K562 (cell line): Measurements from ENCODE around the gene SLC17A9. TPM values are rescaled to one million over a fixed set of nuclear protein-coding genes. Genes with fewer than 3 reads are reported as not detected.
A peak's percentile ranks its signal among the peaks of the same experiment; 100 is the strongest.

Source experiments
- ATAC-seq: fragments of 200-7000 bp; cut with Tn5 transposase; 3 replicates; pipeline ENCODE4 v1.9.1; 2020; ENCODE audit warnings: moderate library complexity
- BruUV-seq: library from RNA; stranded (reverse); fragments of 400-500 nt; replicated peaks from 2 replicates; lab custom pipeline; 2021; lab: Mats Ljungman, UMichigan
- CTCF ChIA-PET: fragments of 300-600 bp; formaldehyde crosslinking; extraction: SDS; loops from one replicate; lab custom pipeline; 2021; ENCODE audit warnings: low intra/inter-chr PET ratio; lab: Yijun Ruan, JAX
- POLR2A ChIA-PET: fragments of 300-600, 350-650 bp; sonication (Branson Sonifier 250); formaldehyde crosslinking; extraction: SDS; loops from one replicate; lab custom pipeline; 2021; ENCODE audit warnings: antibody characterized with exemption, inconsistent platforms; lab: Yijun Ruan, JAX
- DNase-seq, 4 experiments: peaks; one replicate each; pipeline versions ENCODE4 v3.0.0 to v3.0.0-alpha.2; 2011 to 2018; ENCODE audit warnings: low spot score in 3 of 4, mixed read lengths in 3 of 4; ENCODE audit errors: extremely low read depth in 1 of 4
- FAIRE-seq: peaks from 2 replicates; lab custom pipeline; 2011; peaks lifted over from hg19 to GRCh38; lab: Jason Lieb, UNC
- H2AFZ ChIP-seq: 2 replicates; pipeline ENCODE4 v1.6.0; 2011; ENCODE audit warnings: low read depth, low read length, control low read depth, inconsistent platforms
- H3K27ac ChIP-seq: fragments of 200-600 bp; 3 replicates; pipeline ENCODE4 v1.8.0; 2011; ENCODE audit warnings: low read depth, mild to moderate bottlenecking, control low read depth, inconsistent platforms, low read length, moderate library complexity, mixed read lengths; ENCODE audit errors: extremely low read depth
- H3K27me3 ChIP-seq, 2 experiments: fragments of 300-600 bp in 1 of 2; 2 replicates in 1 of 2; 3 replicates in 1 of 2; pipeline versions ENCODE4 v1.6.0 to v1.8.0; 2011; ENCODE audit warnings: inconsistent platforms in 2 of 2, low read length in 2 of 2, mild to moderate bottlenecking in 1 of 2, mixed read lengths in 1 of 2, moderate library complexity in 1 of 2; ENCODE audit not compliant: control insufficient read depth in 2 of 2, insufficient read depth in 2 of 2
- H3K36me3 ChIP-seq: fragments of 300-600 bp; 3 replicates; pipeline ENCODE4 v1.8.0; 2011; ENCODE audit warnings: mild to moderate bottlenecking, low read length, inconsistent platforms; ENCODE audit not compliant: control insufficient read depth, insufficient read depth
- H3K4me1 ChIP-seq, 2 experiments: fragments of 200-600 bp in 1 of 2; replicated peaks in 1 of 2; 2 replicates in 1 of 2; 3 replicates in 1 of 2; pipeline versions ENCODE4 v1.5.1 to v1.8.0; 2011; ENCODE audit warnings: inconsistent platforms in 2 of 2, low read length in 2 of 2, mild to moderate bottlenecking in 1 of 2, mixed read lengths in 1 of 2, moderate library complexity in 1 of 2; ENCODE audit not compliant: control insufficient read depth in 2 of 2, insufficient read depth in 2 of 2
- H3K4me2 ChIP-seq: 2 replicates; pipeline ENCODE4 v1.6.1; 2011; ENCODE audit warnings: low read length, control low read depth, inconsistent platforms, mixed read lengths; ENCODE audit not compliant: insufficient read depth
- H3K4me3 ChIP-seq: fragments of 200-600 bp; sonication (generic), shearing (Covaris generic); 2 replicates; pipeline ENCODE4 v1.5.1; 2016; ENCODE audit warnings: control low read depth, inconsistent platforms
- H3K79me2 ChIP-seq: fragments of 200-600 bp; 3 replicates; pipeline ENCODE4 v1.8.0; 2011; ENCODE audit warnings: low read length, inconsistent platforms; ENCODE audit not compliant: control insufficient read depth, insufficient read depth
- H3K9ac ChIP-seq, 2 experiments: 2 replicates each; pipeline versions ENCODE4 v1.6.0 to v1.6.1; 2011; ENCODE audit warnings: low read depth in 2 of 2, low read length in 2 of 2, control low read depth in 1 of 2, inconsistent platforms in 1 of 2, mild to moderate bottlenecking in 1 of 2, mixed read lengths in 1 of 2; ENCODE audit not compliant: insufficient read depth in 1 of 2
- H3K9me1 ChIP-seq: one replicate; pipeline ENCODE4 v1.6.0; 2011; ENCODE audit warnings: inconsistent platforms, mild to moderate bottlenecking, low read length, moderate library complexity; ENCODE audit not compliant: control insufficient read depth, insufficient read depth
- H3K9me3 ChIP-seq: replicated peaks from 2 replicates; pipeline ENCODE4 v1.5.1; 2011; ENCODE audit warnings: low read depth, low read length, inconsistent platforms; ENCODE audit not compliant: control insufficient read depth, insufficient read depth
- H4K20me1 ChIP-seq: replicated peaks from 2 replicates; pipeline ENCODE4 v1.6.1; 2011; ENCODE audit warnings: low read length, inconsistent platforms, mixed read lengths; ENCODE audit not compliant: control insufficient read depth, insufficient read depth
- ATF1 ChIP-seq, 2 experiments: fragments of 450-650 bp in 1 of 2; IDR thresholded peaks; 2 replicates each; pipeline ENCODE4 v1.6.1; 2016; ENCODE audit warnings: missing compliant biosample characterization in 1 of 2, missing genetic modification characterization in 1 of 2
- ERF ChIP-seq: fragments of 450-650 bp; formaldehyde crosslinking; IDR thresholded peaks from 2 replicates; pipeline ENCODE4 v1.4.0; 2020; ENCODE audit warnings: mild to moderate bottlenecking, mixed read lengths
- MAX ChIP-seq: sonication (generic); formaldehyde crosslinking; IDR thresholded peaks from 2 replicates; pipeline ENCODE4 v1.9.0; 2022; ENCODE audit warnings: mild to moderate bottlenecking, missing genetic modification reagents
- NCOA4 ChIP-seq: fragments of 450-650 bp; IDR thresholded peaks from 2 replicates; pipeline ENCODE4 v1.6.1; 2018; ENCODE audit warnings: mild to moderate bottlenecking; ENCODE audit not compliant: partially characterized antibody
- PHF8 ChIP-seq: fragments of 200-600 bp; sonication (generic); IDR thresholded peaks from 2 replicates; pipeline ENCODE4 v1.6.1; 2012; ENCODE audit warnings: mixed run types, mild to moderate bottlenecking, inconsistent platforms, low read length, moderate library complexity, borderline replicate concordance
- SIN3B ChIP-seq: fragments of 450-650 bp; IDR thresholded peaks from 2 replicates; pipeline ENCODE4 v1.6.1; 2017; ENCODE audit warnings: low read depth, mild to moderate bottlenecking, moderate library complexity
- SPI1 ChIP-seq: IDR thresholded peaks from 2 replicates; pipeline ENCODE4 v1.6.1; 2011; ENCODE audit warnings: low read depth, low read length, control low read depth, borderline replicate concordance
- ZBTB5 ChIP-seq: fragments of 450-650 bp; IDR thresholded peaks from 2 replicates; pipeline ENCODE4 v1.6.1; 2017; ENCODE audit warnings: antibody characterized with exemption
- ZFP36 ChIP-seq: fragments of 150-350 bp; IDR thresholded peaks from 2 replicates; pipeline ENCODE4 v1.6.1; 2018; ENCODE audit warnings: low read length, low read depth; ENCODE audit not compliant: partially characterized antibody
- WGBS: fragments of 100-300 bp; shearing (Covaris generic); methylation state at CpG from one replicate; pipeline ENCODE4 v1.1.6; 2016; ENCODE audit warnings: low coverage, mixed read lengths; ENCODE audit not compliant: insufficient coverage; ENCODE audit errors: missing lambda C conversion rate; 5-methylcytosine and 5-hydroxymethylcytosine counted together
- in situ Hi-C: fragments of 300-500 bp; cut with MboI; formaldehyde crosslinking; loops from 4 replicates; pipeline ENCODE4 v1.15.0; 2018; ENCODE audit warnings: inconsistent platforms, mixed read lengths
- intact Hi-C: fragments of 100-400 bp; cut with micrococcal nuclease; formaldehyde crosslinking; loops from 2 replicates; pipeline ENCODE4 v1.14.2; 2022
- polyA plus RNA-seq, 8 experiments: library from polyadenylated mRNA; depleted of rRNA in 4 of 8; stranded (reverse) in 5 of 8; unstranded in 3 of 8; fragments of >200 nt; fragmentation: Nextera tagmentation in 2 of 8; fragmentation: Illumina TruSeq in 1 of 8; extraction: Ambion mirVana in 2 of 8; extraction: Trizol in 1 of 8; gene quantifications; 2 replicates each; pipeline versions ENCODE4 v1.2.1 to v1.2.3, GENCODE V29; 2011 to 2014; ENCODE audit warnings: inconsistent platforms in 1 of 8, missing spikeins in 1 of 8
- total RNA-seq, 7 experiments: library from RNA; depleted of rRNA in 6 of 7; stranded (reverse); fragments of >200 nt in 6 of 7; fragmentation: Illumina TruSeq in 2 of 7; extraction: Trizol in 2 of 7; gene quantifications; 2 replicates each; pipeline versions ENCODE4 v1.2.1 to v1.2.3, GENCODE V29; 2011 to 2021; ENCODE audit warnings: low replicate concordance in 1 of 7
- TF ChIP-seq, protein P1 (sequence below), 2 experiments: fragments of 150-350 bp in 1 of 2; IDR thresholded peaks; 2 replicates each; pipeline ENCODE4 v1.6.1; 2012 to 2016; ENCODE audit warnings: low read depth in 2 of 2, low read length in 2 of 2, mild to moderate bottlenecking in 1 of 2, moderate library complexity in 1 of 2

Gene SLC17A9
- total and polyA plus RNA-seq, 9 of the 15 experiments (the other 6 are each of a cell fraction or from before 2014, with no cell fraction given): 0.04 to 0.31 TPM; not detected in 7

DNA sequence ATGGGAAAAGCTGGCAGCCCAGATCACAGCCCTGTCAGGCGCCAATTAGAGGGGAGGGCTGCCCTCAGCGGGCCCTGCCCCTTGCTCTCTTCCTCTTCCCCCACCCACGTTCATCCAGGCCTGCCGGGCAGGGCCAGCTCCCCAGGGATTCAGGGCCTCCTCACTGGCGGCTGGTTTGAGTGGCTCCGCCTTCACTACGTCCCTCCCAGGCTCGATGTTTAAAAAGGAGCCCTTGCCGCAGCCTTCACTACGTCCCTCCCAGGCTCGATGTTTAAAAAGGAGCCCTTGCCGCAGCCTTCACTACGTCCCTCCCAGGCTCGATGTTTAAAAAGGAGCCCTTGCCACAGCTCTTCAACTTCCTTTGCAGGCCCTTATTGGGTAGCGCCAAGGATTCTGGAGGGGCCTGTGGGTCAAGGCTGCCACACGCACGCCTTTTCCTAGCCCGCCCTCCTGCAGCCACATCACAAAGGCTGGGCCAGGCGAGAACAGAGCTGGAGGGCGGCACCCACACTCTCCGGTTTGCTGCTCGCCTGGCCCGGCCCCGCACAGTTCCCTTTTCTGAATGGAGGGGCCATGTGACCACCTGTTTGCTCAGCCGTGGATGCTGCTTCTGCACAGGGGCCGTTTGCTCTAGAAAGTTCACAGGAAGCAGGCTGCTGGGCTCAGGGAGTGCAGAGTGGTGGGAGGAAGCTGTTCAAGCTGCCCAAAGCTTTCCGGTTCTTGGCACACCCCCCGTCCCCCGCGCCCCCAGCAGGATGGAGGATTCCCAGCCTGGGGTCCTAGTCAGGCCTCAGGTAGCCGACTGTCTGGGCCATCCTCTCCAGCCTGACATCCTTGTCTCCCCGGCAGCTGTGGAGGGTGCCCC is 1.6 kb downstream of the SLC17A9 start:
- H3K27me3 ChIP-seq: peaks cover 13 to 37% of the 10 kb centered on the region in 2 experiments; a peak in 4 of 5 replicates
- ChIA-PET POLR2A (interaction anchor here (0.6 to 3.1 kb wide), 7 partner anchors 13 to 177 kb away, joined by 3 to 19 read pairs (median 4); partner anchors contain the start of gene GID8), CTCF (no interaction called here)
- H3K4me2 ChIP-seq: peak overlapping the region; percentile 9; the same call in 1 of the 2 replicates
- H3K4me1 ChIP-seq: peaks cover 3 to 40% of the 10 kb centered on the region in 2 experiments; a peak in 3 of 5 replicates
- in situ Hi-C loops (no loop called here), intact Hi-C loops (no loop called here)
- no TSS peak for BruUV-seq
- WGBS: 15% methylated on average over 31 of the region's 32 CpGs
- FAIRE-seq (no peak), ATAC-seq (peak; percentile 73), DNase-seq (peak in 2 of 4 experiments; percentile 48 to 50)
- H2AFZ ChIP-seq: peak overlapping the region; percentile 64; the same call in 1 of the 2 replicates
- no peak overlapping the region for H3K27ac ChIP-seq
- peaks cover 2% of the 10 kb centered on the region; the same call in 1 of the 2 replicates for H3K9me3 ChIP-seq
- H3K36me3 ChIP-seq: peaks cover 3% of the 10 kb centered on the region; the same call in 2 of the 3 replicates
- H3K4me3 ChIP-seq: no peak overlapping the region
- H3K9me1 ChIP-seq: no peaks in the 10 kb centered on the region
- H3K9ac ChIP-seq: peak overlapping the region in 1 of 2 experiments; percentile 70; a peak in 2 of 4 replicates
- H4K20me1 ChIP-seq: peaks cover 6% of the 10 kb centered on the region; the same call in 1 of the 2 replicates
- no peaks in the 10 kb centered on the region for H3K79me2 ChIP-seq
- TF ChIP-seq ATF1 (CRISPR knock-in tag; IDR thresholded peaks at IDR 0.05): no peak
- no peak for TF ChIP-seq ATF1 (tag; IDR thresholded peaks at IDR 0.05)
- no peak for TF ChIP-seq ZBTB5
- TF ChIP-seq ERF (CRISPR knock-in tag): no peak
- TF ChIP-seq MAX (CRISPR knock-in tag): peak; percentile 49; the same call in 1 of the 2 replicates
- TF ChIP-seq SPI1: peak; percentile 80
- TF ChIP-seq NCOA4: no peak
- TF ChIP-seq, protein P1, sequence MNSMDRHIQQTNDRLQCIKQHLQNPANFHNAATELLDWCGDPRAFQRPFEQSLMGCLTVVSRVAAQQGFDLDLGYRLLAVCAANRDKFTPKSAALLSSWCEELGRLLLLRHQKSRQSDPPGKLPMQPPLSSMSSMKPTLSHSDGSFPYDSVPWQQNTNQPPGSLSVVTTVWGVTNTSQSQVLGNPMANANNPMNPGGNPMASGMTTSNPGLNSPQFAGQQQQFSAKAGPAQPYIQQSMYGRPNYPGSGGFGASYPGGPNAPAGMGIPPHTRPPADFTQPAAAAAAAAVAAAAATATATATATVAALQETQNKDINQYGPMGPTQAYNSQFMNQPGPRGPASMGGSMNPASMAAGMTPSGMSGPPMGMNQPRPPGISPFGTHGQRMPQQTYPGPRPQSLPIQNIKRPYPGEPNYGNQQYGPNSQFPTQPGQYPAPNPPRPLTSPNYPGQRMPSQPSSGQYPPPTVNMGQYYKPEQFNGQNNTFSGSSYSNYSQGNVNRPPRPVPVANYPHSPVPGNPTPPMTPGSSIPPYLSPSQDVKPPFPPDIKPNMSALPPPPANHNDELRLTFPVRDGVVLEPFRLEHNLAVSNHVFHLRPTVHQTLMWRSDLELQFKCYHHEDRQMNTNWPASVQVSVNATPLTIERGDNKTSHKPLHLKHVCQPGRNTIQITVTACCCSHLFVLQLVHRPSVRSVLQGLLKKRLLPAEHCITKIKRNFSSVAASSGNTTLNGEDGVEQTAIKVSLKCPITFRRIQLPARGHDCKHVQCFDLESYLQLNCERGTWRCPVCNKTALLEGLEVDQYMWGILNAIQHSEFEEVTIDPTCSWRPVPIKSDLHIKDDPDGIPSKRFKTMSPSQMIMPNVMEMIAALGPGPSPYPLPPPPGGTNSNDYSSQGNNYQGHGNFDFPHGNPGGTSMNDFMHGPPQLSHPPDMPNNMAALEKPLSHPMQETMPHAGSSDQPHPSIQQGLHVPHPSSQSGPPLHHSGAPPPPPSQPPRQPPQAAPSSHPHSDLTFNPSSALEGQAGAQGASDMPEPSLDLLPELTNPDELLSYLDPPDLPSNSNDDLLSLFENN (IDR thresholded peaks at IDR 0.05; ENCODE audit: low read depth in 2 of 2, low read length in 2 of 2): no peak
- no peak for TF ChIP-seq SIN3B
- no peak for TF ChIP-seq ZFP36
- TF ChIP-seq PHF8: peak; percentile 22; the same call in 1 of the 2 replicates
